Nephron (organoid): ENCODE measurements around the gene LSAMP.

Experiments used
- H3K27ac Mint-ChIP-seq, 3 experiments: 2 replicates each; pipeline ENCODE4 v1.8.0; 2020; ENCODE audit warnings: mixed read lengths in 3 of 3, mild to moderate bottlenecking in 2 of 3, moderate library complexity in 1 of 3
- H3K27me3 Mint-ChIP-seq: 2 replicates; pipeline ENCODE4 v1.8.0; 2021; ENCODE audit warnings: low read depth, mild to moderate bottlenecking, moderate library complexity, mixed read lengths
- H3K36me3 Mint-ChIP-seq: 2 replicates; pipeline ENCODE4 v1.8.0; 2020; ENCODE audit warnings: low read depth, mixed read lengths
- H3K4me1 Mint-ChIP-seq: 2 replicates; pipeline ENCODE4 v1.8.0; 2020; ENCODE audit warnings: mixed read lengths
- H3K4me3 Mint-ChIP-seq, 3 experiments: 2 replicates each; pipeline ENCODE4 v1.8.0; 2020; ENCODE audit warnings: mild to moderate bottlenecking in 3 of 3, mixed read lengths in 3 of 3, moderate library complexity in 2 of 3
- H3K9me3 Mint-ChIP-seq: 2 replicates; pipeline ENCODE4 v1.8.0; 2020; ENCODE audit warnings: mixed read lengths
- CTCF ChIP-seq, 3 experiments: fragments of 200-600 bp; sonication (generic); IDR thresholded peaks; one replicate each; pipeline ENCODE4 v1.5.0; 2021; ENCODE audit warnings: antibody characterized with exemption in 3 of 3; ENCODE audit not compliant: unreplicated experiment in 3 of 3

Gene LSAMP

DNA sequence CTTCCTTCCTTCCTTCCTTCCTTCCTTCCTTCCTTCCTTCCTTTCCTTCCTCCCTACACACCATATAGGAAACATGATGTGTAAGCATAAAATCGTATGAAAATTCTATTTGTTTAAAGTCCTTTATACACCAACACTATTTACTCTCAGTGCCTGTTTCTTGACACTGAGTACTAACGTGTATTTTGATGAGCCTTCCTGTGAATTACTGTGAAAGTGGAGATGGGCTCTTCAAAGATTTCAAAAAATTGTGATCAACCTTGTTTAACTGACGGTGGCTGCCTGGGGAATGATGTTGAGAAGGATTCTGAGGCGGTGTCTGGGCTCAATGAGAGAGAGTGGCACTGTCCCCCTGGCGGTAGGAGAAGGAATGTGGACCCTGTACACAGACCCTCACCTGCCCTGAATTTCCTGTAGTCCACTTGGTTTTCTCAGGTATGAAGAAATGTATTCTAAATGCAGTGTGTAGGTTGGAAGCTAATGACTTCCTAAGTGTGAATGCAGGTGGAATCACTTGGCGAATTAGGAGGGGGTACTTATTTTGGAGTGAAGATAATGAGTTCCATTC, 584.0 kb downstream of the LSAMP start:
- TF ChIP-seq CTCF (IDR thresholded peaks at IDR 0.05; ENCODE audit: unreplicated experiment in 3 of 3), result no peak
- Mint-ChIP-seq H3K27me3 (peaks cover 7% of the 10 kb centered on the region), H3K9me3 (no peaks in the 10 kb centered on the region)

GRCh38 chr3:115860766-115861165, 584.5 kb downstream of the LSAMP start:
- no peak overlapping the region for H3K4me3 Mint-ChIP-seq
- no peaks in the 10 kb centered on the region for H3K36me3 Mint-ChIP-seq
- H3K27ac Mint-ChIP-seq, result no peak overlapping the region

More for the DNA sequence above, 584.0 kb downstream of the LSAMP start:
- no peak overlapping the region for H3K4me3 Mint-ChIP-seq
- H3K36me3 Mint-ChIP-seq, result no peaks in the 10 kb centered on the region
- H3K4me1 Mint-ChIP-seq, result peaks cover 33% of the 10 kb centered on the region
- H3K27ac Mint-ChIP-seq, result no peak overlapping the region

GRCh38 chr3:115859002-115859807, 586.1 kb downstream of the LSAMP start:
- Mint-ChIP-seq H3K27me3 (peaks cover 7% of the 10 kb centered on the region), H3K4me3 (no peak overlapping the region), H3K9me3 (no peaks in the 10 kb centered on the region), H3K4me1 (peaks cover 24% of the 10 kb centered on the region), H3K36me3 (no peaks in the 10 kb centered on the region), H3K27ac (no peak overlapping the region)
- no peak for TF ChIP-seq CTCF (IDR thresholded peaks at IDR 0.05; ENCODE audit: unreplicated experiment in 3 of 3)

More at GRCh38 chr3:115860766-115861165, 584.5 kb downstream of the LSAMP start:
- TF ChIP-seq CTCF (IDR thresholded peaks at IDR 0.05; ENCODE audit: unreplicated experiment in 3 of 3), result no peak
- peaks cover 7% of the 10 kb centered on the region for H3K27me3 Mint-ChIP-seq
- H3K9me3 Mint-ChIP-seq, result no peaks in the 10 kb centered on the region
- peaks cover 33% of the 10 kb centered on the region for H3K4me1 Mint-ChIP-seq

GRCh38 chr3:115857518-115858136, 587.7 kb downstream of the LSAMP start:
- Mint-ChIP-seq H3K9me3 (no peaks in the 10 kb centered on the region), H3K36me3 (no peaks in the 10 kb centered on the region), H3K27ac (no peak overlapping the region), H3K27me3 (peaks cover 7% of the 10 kb centered on the region), H3K4me3 (no peak overlapping the region), H3K4me1 (peaks cover 18% of the 10 kb centered on the region)
- no peak for TF ChIP-seq CTCF (IDR thresholded peaks at IDR 0.05; ENCODE audit: unreplicated experiment in 3 of 3)

DNA sequence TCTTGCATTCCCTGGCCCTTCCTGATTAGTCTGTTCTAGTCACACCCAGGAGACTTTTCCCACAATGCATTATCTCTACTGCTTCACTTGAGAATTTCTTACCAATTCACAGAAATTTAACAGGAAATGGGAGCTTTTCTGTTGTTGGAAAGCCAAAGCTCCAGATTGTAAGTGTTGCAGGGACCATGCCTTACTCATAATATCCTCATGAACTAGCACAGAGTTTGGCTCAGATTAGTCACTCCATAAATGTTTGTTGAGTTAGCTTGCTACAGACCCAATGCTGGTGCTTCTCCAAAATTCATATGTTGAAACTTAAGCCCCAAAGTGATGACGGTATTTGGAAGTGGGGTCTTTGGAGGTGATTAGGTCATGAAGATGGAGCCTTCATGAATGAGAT, 589.4 kb downstream of the LSAMP start:
- peaks cover 4% of the 10 kb centered on the region for H3K4me1 Mint-ChIP-seq
- TF ChIP-seq CTCF (IDR thresholded peaks at IDR 0.05; ENCODE audit: unreplicated experiment in 3 of 3), result no peak
- no peak overlapping the region for H3K27ac Mint-ChIP-seq
- H3K36me3 Mint-ChIP-seq, result no peaks in the 10 kb centered on the region
- H3K4me3 Mint-ChIP-seq, result no peak overlapping the region
- no peaks in the 10 kb centered on the region for H3K9me3 Mint-ChIP-seq
- no peaks in the 10 kb centered on the region for H3K27me3 Mint-ChIP-seq
